ENCODE results near the gene SLC39A2.

Gene SLC39A2

DNA sequence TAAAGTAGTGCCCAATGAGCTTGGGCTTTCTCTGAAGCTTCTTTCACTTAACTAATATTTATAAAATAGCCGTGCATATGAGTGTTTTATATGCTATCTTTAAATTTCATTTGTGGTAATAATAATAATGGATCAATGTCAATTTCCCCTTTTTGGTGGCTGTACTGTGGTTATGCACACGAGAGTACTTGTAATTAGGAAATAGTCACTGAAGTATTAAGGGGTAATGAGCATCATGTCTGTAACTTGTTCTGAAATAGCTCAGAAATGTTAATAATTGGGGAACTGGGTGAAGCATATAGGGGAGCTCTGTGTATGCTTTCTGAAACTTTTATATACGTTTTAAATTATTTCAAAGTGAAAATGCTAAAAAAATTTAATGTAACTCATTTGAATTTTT, 51.5 kb downstream of the SLC39A2 start:
- no peak for DNase-seq
